GM20000 (cell line): ENCODE results near the gene RPP25L.

Source experiments
- DNase-seq: peaks from one replicate; pipeline ENCODE4 v3.0.0; 2012; ENCODE audit warnings: low spot score
- TF ChIP-seq, protein P1 (sequence below): IDR thresholded peaks from 2 replicates; pipeline ENCODE4 v1.5.1; 2012; ENCODE audit warnings: mild to moderate bottlenecking, control low read depth; ENCODE audit errors: extremely low read depth, missing control alignments

RPP25L gene

GRCh38 chr9:34572628-34573027 is 39.3 kb downstream of the RPP25L start:
- TF ChIP-seq, protein P1, sequence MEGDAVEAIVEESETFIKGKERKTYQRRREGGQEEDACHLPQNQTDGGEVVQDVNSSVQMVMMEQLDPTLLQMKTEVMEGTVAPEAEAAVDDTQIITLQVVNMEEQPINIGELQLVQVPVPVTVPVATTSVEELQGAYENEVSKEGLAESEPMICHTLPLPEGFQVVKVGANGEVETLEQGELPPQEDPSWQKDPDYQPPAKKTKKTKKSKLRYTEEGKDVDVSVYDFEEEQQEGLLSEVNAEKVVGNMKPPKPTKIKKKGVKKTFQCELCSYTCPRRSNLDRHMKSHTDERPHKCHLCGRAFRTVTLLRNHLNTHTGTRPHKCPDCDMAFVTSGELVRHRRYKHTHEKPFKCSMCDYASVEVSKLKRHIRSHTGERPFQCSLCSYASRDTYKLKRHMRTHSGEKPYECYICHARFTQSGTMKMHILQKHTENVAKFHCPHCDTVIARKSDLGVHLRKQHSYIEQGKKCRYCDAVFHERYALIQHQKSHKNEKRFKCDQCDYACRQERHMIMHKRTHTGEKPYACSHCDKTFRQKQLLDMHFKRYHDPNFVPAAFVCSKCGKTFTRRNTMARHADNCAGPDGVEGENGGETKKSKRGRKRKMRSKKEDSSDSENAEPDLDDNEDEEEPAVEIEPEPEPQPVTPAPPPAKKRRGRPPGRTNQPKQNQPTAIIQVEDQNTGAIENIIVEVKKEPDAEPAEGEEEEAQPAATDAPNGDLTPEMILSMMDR, result no peak
- DNase-seq, result no peak

DNA sequence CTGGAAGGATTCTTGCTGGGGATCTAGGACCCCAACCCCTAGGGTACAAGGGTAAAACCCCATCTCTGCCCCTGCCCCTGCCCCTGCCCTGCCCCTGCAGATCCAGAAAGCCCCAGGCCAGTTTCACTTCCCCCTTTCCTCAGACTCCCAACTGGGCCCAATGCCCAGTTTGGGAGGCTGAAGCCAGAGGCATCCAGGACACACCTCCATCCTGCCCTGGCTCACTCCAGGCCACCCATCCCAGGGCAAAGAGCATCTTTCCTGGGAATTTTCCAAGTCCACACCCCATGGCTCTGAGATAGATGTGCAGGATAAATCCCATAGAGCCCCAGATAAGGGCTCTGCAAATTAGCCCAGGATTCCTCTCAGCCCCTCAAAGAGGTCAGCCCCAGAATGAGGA is 39.8 kb downstream of the RPP25L start:
- DNase-seq, result no peak
- TF ChIP-seq, protein P1, result no peak

DNA sequence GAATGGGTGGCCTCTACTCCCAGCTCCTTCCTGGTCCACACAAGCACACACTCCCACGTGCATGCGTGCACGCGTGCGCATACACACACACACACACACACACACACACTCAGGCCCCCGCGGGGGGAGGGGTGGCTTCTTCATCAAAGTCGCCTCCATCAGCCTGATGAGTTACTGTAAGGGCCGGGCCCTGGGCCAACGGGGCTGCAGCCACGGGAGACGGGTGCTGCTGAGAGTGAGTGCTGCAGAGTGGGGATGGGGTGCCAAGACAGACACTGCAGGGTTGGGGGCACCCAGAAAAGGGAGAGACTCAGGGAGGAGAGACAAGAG is 40.5 kb downstream of the RPP25L start:
- no peak for DNase-seq
- TF ChIP-seq, protein P1, result no peak

DNA sequence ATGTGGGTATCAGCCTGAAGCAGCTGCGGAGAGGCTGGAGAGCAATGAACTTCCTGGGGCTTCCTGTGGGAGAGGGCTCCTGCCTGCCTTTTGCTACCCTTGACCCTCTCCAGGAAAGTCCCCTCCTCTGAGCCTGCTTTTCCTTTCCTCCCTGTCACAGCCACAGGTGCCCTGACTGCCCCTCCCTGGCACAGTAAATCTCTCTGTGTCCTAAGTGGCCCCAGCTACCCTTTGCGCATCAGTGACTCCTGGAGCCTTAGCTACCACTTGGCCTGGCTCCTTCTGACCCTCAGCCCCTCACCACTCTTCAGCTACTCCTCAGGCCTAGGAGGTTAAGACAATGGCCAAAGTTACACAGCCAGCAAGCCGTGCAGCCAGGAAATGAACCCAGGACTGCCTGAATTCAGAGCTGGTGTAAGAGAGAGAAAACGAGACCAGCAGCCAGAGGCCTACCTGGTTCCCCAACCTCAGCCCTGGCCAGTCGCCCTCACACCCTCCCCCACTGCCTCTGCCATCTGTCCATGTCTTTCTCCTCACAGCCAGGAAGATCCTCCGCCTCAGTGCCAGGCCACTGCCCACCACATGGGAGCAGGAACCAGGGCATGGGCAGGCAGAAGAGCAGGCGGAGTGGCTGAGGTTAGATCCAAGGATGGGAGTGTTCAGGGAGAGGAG is 41.0 kb downstream of the RPP25L start:
- TF ChIP-seq, protein P1, result no peak
- no peak for DNase-seq

DNA sequence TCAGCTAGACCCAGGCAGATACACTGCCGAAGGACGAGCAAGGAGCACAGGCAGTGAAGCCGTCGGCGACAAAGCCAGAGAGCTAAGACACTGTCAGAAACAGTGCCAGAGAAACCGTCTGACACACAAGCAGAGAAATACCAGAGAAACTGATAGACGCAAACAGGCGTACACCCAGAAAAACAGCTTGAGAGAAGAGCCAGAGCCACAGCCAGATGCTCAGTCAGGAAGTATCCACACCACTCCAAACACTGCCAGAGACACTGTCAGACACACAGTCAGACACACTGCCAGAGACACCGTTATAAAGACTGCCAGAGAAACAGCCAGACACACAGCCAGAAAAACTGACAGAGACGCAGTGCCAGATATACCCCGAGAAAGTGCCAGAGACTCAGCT is 41.5 kb downstream of the RPP25L start:
- DNase-seq, result no peak
- TF ChIP-seq, protein P1, result no peak

DNA sequence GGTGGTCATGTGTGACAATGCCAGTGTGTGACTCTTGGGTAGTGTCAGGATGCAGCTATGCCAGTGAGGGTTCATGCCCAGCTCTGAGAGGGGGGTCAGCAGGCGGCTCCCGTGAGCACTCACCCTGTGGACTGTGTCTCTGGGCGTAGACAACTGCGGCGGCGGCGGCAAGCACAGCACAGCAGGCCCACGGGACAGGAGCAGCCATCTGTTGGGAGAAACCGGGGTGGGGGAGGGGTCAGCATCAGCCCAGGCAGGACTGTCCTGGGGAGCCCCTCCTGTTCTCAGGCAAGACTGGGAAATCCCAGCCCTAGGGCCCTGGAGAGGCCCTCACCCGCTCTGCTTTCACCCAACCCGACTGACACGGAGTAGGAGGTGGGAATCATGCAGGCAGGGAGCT is 43.1 kb downstream of the RPP25L start:
- no peak for DNase-seq
- TF ChIP-seq, protein P1, result no peak

DNA sequence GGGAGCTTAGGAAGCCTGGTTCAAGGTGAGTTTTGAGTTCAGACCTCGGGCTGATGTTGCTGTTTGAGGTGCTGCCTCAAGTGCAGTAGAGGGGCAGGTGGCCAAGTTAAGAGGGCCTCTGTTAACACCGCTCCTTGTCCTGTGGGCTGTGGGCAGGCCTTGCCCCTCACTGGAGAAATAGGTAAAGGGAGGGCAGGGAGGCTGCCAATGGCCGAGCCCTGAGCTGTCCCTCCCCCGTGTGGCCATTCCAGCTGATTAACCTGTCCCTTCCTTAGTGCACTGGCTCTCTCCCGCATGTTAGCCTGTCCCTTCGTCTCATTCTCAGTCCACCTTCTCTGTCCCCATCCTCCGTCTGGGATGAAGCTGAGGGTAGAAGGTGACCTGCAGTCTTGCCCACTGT is 43.8 kb downstream of the RPP25L start:
- TF ChIP-seq, protein P1, result no peak
- DNase-seq, result no peak
